ENCODE results near the gene TSPAN18. TPM values are rescaled to one million over a fixed set of nuclear protein-coding genes. Genes with fewer than 3 reads are reported as not detected.

The TSPAN18 gene
- polyA plus RNA-seq, 1 of the 3 experiments (the other 2 are of a cell fraction), result 0.72 TPM

DNA sequence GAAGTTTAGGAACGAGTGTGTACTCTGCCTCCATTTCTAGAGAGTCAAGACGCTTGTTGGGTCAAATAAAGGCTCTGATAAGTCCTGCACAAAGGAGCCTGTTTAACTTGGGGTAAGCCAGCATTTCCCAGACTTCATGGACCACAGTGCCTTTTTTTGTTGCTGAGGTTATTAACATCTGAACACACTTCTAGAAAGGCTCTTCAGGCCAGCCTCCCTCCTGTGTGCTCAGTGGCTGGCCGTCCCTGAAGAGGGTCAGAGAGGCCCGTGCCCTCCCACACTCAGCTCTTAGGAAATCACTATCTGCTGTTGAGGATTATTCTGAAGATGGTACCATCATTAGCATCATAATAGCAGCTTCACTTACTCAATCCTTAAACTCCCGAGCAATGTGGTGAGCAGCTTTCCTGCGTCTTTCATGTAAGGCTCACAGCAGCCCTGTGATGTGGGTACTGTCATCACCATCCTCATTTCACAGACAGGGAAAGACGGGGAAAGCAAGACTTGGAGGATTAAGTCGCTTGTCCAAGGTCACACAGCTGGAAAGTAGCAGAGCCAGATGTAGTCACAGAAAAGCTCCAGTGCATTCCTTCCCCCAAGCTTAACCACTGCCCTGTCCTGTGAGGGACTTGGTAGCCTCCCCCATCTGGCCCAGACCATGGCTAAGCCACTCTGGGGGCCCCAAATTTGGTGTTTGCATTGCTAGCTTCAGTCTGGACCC, 71.3 kb downstream of the TSPAN18 start:
- Histone ChIP-seq H3K79me2 (ENCODE audit: insufficient read depth) (no peaks in the 10 kb centered on the region), H3K4me2 (no peak overlapping the region), H3K27me3 (ENCODE audit: insufficient read depth) (peaks cover 24% of the 10 kb centered on the region), H3K4me1 (ENCODE audit: control insufficient read depth in 1 of 2, insufficient read depth in 2 of 2, low read depth in 1 of 2, low read length in 1 of 2) (peaks cover 0 to 31% of the 10 kb centered on the region in 2 experiments; a peak in 2 of 4 replicates), H3K9me2 (no peaks in the 10 kb centered on the region), H2AFZ (ENCODE audit: low read depth) (no peak overlapping the region), H3K9me3 (no peaks in the 10 kb centered on the region), H3F3A (replicated peaks; ENCODE audit: insufficient read depth) (no peaks in the 10 kb centered on the region), H3K4me3 (ENCODE audit: low read depth in 2 of 2, low read length in 1 of 2) (no peak overlapping the region), H3K9ac (no peak overlapping the region), H4K20me1 (ENCODE audit: insufficient read depth) (no peaks in the 10 kb centered on the region), H3K36me3 (replicated peaks in 1 of 2; ENCODE audit: control insufficient read depth in 1 of 2, insufficient read depth in 2 of 2, low read length in 1 of 2) (no peaks in the 10 kb centered on the region), H3K27ac (ENCODE audit: low read depth in 2 of 2, low read length in 1 of 2) (no peak overlapping the region)
- DNase-seq, result no peak
- TF ChIP-seq SIN3A (IDR thresholded peaks at IDR 0.05; ENCODE audit: borderline replicate concordance, low read depth, low read length) (no peak), TAF1 (IDR thresholded peaks at IDR 0.05; ENCODE audit: borderline replicate concordance, low read depth, low read length) (no peak), NFIC (IDR thresholded peaks at IDR 0.05; ENCODE audit: borderline replicate concordance) (no peak), SMC3 (IDR thresholded peaks at IDR 0.05; ENCODE audit: low read depth, low read length) (no peak), POLR2AphosphoS5 (IDR thresholded peaks at IDR 0.05; ENCODE audit: low read depth, low read length) (no peak), FOXM1 (IDR thresholded peaks at IDR 0.05; ENCODE audit: low read depth) (no peak), ELF1 (IDR thresholded peaks at IDR 0.05) (no peak), TCF12 (IDR thresholded peaks at IDR 0.05) (no peak), CTCF (IDR thresholded peaks at IDR 0.05) (no peak), RCOR1 (IDR thresholded peaks at IDR 0.05; ENCODE audit: low read length) (no peak), MXI1 (IDR thresholded peaks at IDR 0.05; ENCODE audit: low read depth, low read length) (no peak), GABPA (IDR thresholded peaks at IDR 0.05; ENCODE audit: low read depth) (no peak), ZBTB33 (IDR thresholded peaks at IDR 0.05; ENCODE audit: borderline replicate concordance, low read depth) (no peak)
- TF ChIP-seq, protein P1, sequence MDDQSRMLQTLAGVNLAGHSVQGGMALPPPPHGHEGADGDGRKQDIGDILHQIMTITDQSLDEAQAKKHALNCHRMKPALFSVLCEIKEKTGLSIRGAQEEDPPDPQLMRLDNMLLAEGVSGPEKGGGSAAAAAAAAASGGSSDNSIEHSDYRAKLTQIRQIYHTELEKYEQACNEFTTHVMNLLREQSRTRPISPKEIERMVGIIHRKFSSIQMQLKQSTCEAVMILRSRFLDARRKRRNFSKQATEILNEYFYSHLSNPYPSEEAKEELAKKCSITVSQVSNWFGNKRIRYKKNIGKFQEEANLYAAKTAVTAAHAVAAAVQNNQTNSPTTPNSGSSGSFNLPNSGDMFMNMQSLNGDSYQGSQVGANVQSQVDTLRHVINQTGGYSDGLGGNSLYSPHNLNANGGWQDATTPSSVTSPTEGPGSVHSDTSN (IDR thresholded peaks at IDR 0.05), result no peak
- TF ChIP-seq, protein P2, sequence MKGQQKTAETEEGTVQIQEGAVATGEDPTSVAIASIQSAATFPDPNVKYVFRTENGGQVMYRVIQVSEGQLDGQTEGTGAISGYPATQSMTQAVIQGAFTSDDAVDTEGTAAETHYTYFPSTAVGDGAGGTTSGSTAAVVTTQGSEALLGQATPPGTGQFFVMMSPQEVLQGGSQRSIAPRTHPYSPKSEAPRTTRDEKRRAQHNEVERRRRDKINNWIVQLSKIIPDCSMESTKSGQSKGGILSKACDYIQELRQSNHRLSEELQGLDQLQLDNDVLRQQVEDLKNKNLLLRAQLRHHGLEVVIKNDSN (IDR thresholded peaks at IDR 0.05; ENCODE audit: borderline replicate concordance, low read depth), result no peak
- ChIA-PET CTCF (interaction anchor here (1.0 to 1.9 kb wide), 4 partner anchors 21 to 96 kb away, joined by 3 to 8 read pairs (median 4); no protein-coding TSS in a partner anchor), POLR2A (no interaction called here)
- WGBS (ENCODE audit: low lambda C conversion rate), result 69% methylated on average over 8 of the region's 8 CpGs
